ENCODE results near the gene IFT20.

GRCh38 chr17:28346746-28347246 lies 11.5 kb upstream of the IFT20 start:
- TF ChIP-seq CTCF (IDR thresholded peaks at IDR 0.05), result peak; percentile 27 to 54 (median 32)
- no peak for TF ChIP-seq POLR2A (IDR thresholded peaks at IDR 0.05)
